Activated CD4-positive, alpha-beta memory T cell treated with anti-CD3 and anti-CD28 coated beads, Interleukin-2, amount 10 ng/mL, durations not matched to agents 7 days and 5 days (primary cell): Measurements from ENCODE around the gene NUP62CL. TPM values are rescaled to one million over a fixed set of nuclear protein-coding genes. Genes with fewer than 3 reads are reported as not detected.
A peak's percentile ranks its signal among the peaks of the same experiment; 100 is the strongest.
"Not testable (repeated sequence)": the region's sequence is repeated elsewhere in the genome, so short reads cannot be mapped to it uniquely, and the experiment has no call there.

Source experiments
- CTCF ChIA-PET: fragments of 350-600 bp; sonication (Branson Sonifier 250); formaldehyde crosslinking; loops from one replicate; lab custom pipeline; 2021; ENCODE audit warnings: antibody characterized with exemption, inconsistent platforms; lab: Charles Lee
- POLR2A ChIA-PET: fragments of 350-600 bp; sonication (Branson Sonifier 250); formaldehyde crosslinking; loops from one replicate; lab custom pipeline; 2021; ENCODE audit warnings: antibody characterized with exemption; lab: Charles Lee
- DNase-seq: peaks from one replicate; pipeline ENCODE4 v3.0.0-alpha.2; 2020
- H3K27ac Mint-ChIP-seq: one replicate; pipeline ENCODE4 v1.8.0; 2021; ENCODE audit warnings: mild to moderate bottlenecking, mixed read lengths
- H3K27me3 Mint-ChIP-seq: one replicate; pipeline ENCODE4 v1.8.0; 2021; ENCODE audit warnings: mixed read lengths
- H3K36me3 Mint-ChIP-seq: one replicate; pipeline ENCODE4 v1.8.0; 2021; ENCODE audit warnings: low read depth, mixed read lengths
- H3K4me1 Mint-ChIP-seq: one replicate; pipeline ENCODE4 v1.8.0; 2021; ENCODE audit warnings: mixed read lengths
- H3K4me3 Mint-ChIP-seq: one replicate; pipeline ENCODE4 v1.8.0; 2021; ENCODE audit warnings: mild to moderate bottlenecking, mixed read lengths
- H3K9me3 Mint-ChIP-seq: one replicate; pipeline ENCODE4 v1.8.0; 2021; ENCODE audit warnings: mixed read lengths
- total RNA-seq, 2 experiments: library from RNA; stranded (reverse); gene quantifications; one replicate each; pipeline ENCODE4 v1.2.3, GENCODE V29; 2021

Gene NUP62CL, protein sequence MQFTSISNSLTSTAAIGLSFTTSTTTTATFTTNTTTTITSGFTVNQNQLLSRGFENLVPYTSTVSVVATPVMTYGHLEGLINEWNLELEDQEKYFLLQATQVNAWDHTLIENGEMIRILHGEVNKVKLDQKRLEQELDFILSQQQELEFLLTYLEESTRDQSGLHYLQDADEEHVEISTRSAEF
- total RNA-seq, result 1 to 10 TPM; 2.3 to 2.5 TPM

GRCh38 chrX:107205770-107206696, at the start of gene NUP62CL, which contains the start of gene DNAAF6:
TSS of gene NUP62CL (minus strand) at chrX:107206433. CDS start at chrX:107175146, 31,287 bp downstream.
TSS of gene DNAAF6 (plus strand) at chrX:107206611. CDS start at chrX:107212876, 6,265 bp downstream.
- peak; percentile 70 for DNase-seq
- no peak within 1 kb of the TSS for H3K27ac Mint-ChIP-seq
- H3K36me3 Mint-ChIP-seq, result no peaks in the 10 kb centered on the region
- ChIA-PET CTCF (no interaction called here), POLR2A (no interaction called here)
- no peaks in the 10 kb centered on the region for H3K27me3 Mint-ChIP-seq
- no peaks in the 10 kb centered on the region for H3K9me3 Mint-ChIP-seq
- peak within 1 kb of the TSS; percentile 86 for H3K4me3 Mint-ChIP-seq
- H3K4me1 Mint-ChIP-seq, result peaks cover 7% of the 10 kb centered on the region

GRCh38 chrX:107228486-107228819, 22.2 kb upstream of the NUP62CL start:
- no peaks in the 10 kb centered on the region for H3K9me3 Mint-ChIP-seq
- no peaks in the 10 kb centered on the region for H3K27me3 Mint-ChIP-seq
- no peak for DNase-seq
- ChIA-PET CTCF (no interaction called here), POLR2A (no interaction called here)
- no peaks in the 10 kb centered on the region for H3K4me1 Mint-ChIP-seq
- H3K36me3 Mint-ChIP-seq, result no peaks in the 10 kb centered on the region
- no peak overlapping the region for H3K27ac Mint-ChIP-seq
- H3K4me3 Mint-ChIP-seq, result no peak overlapping the region

- Mint-ChIP-seq H3K4me3 (no peak overlapping the region), H3K27me3 (no peaks in the 10 kb centered on the region), H3K4me1 (no peaks in the 10 kb centered on the region), H3K27ac (no peak overlapping the region), H3K36me3 (no peaks in the 10 kb centered on the region), H3K9me3 (no peaks in the 10 kb centered on the region)
- ChIA-PET POLR2A (no interaction called here), CTCF (no interaction called here)
- no peak for DNase-seq
These were observed 21.7 kb upstream of the NUP62CL start for GRCh38 chrX:107227780-107228485.

DNA sequence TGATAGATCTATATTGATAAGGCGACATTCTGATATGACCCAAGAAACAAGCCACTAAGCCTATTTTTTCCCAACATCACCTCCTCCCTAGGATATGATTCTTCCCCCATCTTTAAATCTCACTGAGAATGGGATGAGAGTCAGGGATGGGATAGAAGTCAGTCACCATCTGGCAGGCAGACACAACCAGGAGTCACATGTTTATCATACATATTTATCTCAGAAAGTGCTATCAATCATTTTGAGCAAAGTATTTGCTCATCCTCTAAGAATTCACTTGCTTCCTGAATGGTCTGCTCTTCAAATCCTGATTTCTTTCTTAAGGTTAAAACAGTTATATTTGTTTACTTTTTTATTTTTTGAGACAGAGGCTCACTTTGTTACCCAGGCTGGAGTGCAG, 20.5 kb upstream of the NUP62CL start:
- POLR2A ChIA-PET, result no interaction called here
- no peak for DNase-seq
- Mint-ChIP-seq H3K27ac (no peak overlapping the region), H3K4me3 (no peak overlapping the region), H3K36me3 (no peaks in the 10 kb centered on the region), H3K27me3 (no peaks in the 10 kb centered on the region), H3K9me3 (no peaks in the 10 kb centered on the region), H3K4me1 (no peaks in the 10 kb centered on the region)
- CTCF ChIA-PET, result interaction anchor here (0.6 kb wide), 1 partner anchor 100 kb away, joined by 4 read pairs; no protein-coding TSS in a partner anchor

- no peak for DNase-seq
- H3K27ac Mint-ChIP-seq, result no peak overlapping the region
- ChIA-PET CTCF (no interaction called here), POLR2A (no interaction called here)
- no peaks in the 10 kb centered on the region for H3K9me3 Mint-ChIP-seq
- H3K27me3 Mint-ChIP-seq, result peaks cover 10% of the 10 kb centered on the region
- no peaks in the 10 kb centered on the region for H3K4me1 Mint-ChIP-seq
- H3K36me3 Mint-ChIP-seq, result no peaks in the 10 kb centered on the region
- H3K4me3 Mint-ChIP-seq, result no peak overlapping the region
These were observed 7.2 kb upstream of the NUP62CL start for GRCh38 chrX:107213477-107213876.

DNA sequence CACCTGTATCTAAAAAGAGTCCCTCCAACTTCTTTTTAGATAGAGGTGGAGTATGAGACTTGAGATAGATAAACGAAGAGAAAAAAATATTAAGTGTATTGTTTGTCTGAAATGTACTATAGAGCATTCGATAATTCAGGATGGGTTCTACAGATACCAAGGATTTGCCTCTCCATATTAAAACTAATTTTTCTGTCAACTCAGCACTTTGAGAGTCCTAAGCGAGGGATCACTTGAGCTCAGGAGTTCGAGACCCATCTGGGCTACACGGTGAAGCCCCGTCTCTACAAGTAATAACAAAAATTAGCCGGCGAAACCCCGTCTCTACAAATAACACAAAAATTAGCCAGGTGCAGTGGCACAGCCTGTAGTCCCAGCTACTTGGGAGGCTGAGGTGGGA, 1.7 kb upstream of the NUP62CL start:
- DNase-seq, result no peak
- POLR2A ChIA-PET, result no interaction called here
- no peaks in the 10 kb centered on the region for H3K9me3 Mint-ChIP-seq

DNA sequence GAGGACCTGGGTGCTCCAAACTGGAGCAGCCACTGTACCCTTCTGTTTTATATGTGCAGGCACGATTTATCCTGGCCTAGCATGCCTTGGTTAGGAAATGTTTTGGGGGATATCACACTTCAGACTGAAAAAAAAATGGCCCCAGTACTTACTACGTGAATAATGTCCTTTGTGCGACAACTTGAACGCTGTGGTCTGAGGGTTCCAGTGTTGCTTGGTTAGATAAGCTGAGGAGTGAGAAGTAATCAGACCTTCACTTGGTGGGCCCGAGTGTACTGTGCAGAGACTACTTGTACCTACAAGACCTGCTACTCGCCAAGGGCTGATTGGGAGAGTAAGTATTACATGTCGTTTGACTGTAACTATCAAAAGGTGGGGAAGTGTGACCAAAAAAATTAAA, 856 bp upstream of the NUP62CL start:
- Mint-ChIP-seq H3K27me3 (no peaks in the 10 kb centered on the region), H3K4me3 (no peak overlapping the region), H3K4me1 (peaks cover 7% of the 10 kb centered on the region), H3K27ac (no peak overlapping the region), H3K9me3 (no peaks in the 10 kb centered on the region), H3K36me3 (no peaks in the 10 kb centered on the region)
- DNase-seq, result no peak
- ChIA-PET CTCF (no interaction called here), POLR2A (no interaction called here)

More for the DNA sequence above, 1.7 kb upstream of the NUP62CL start:
- CTCF ChIA-PET, result no interaction called here
- H3K36me3 Mint-ChIP-seq, result no peaks in the 10 kb centered on the region
- peaks cover 7% of the 10 kb centered on the region for H3K4me1 Mint-ChIP-seq
- H3K27ac Mint-ChIP-seq, result no peak overlapping the region
- H3K27me3 Mint-ChIP-seq, result no peaks in the 10 kb centered on the region
- no peak overlapping the region for H3K4me3 Mint-ChIP-seq

DNA sequence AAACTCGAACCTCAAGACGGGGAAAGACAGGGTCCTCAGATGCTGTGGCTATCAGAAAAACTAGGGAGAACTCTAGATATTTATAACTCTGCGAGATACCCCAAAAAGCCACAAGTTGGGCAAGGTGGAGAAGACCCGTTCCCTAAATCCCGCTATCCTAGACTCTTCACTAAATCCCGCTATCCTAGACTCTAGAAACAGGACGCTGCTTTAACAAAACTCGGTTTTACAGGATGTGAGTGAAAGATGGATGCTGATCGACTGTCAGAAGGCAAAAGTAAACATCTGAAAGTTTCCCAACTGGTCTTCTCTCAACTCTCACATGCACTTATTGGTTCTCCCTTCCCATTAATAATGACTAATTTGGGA, 448 bp upstream of the NUP62CL start:
- ChIA-PET CTCF (no interaction called here), POLR2A (no interaction called here)
- H3K27me3 Mint-ChIP-seq, result no peaks in the 10 kb centered on the region
- H3K27ac Mint-ChIP-seq, result no peak overlapping the region
- H3K4me1 Mint-ChIP-seq, result peaks cover 7% of the 10 kb centered on the region
- peak overlapping the region; percentile 86 for H3K4me3 Mint-ChIP-seq
- H3K9me3 Mint-ChIP-seq, result no peaks in the 10 kb centered on the region
- no peaks in the 10 kb centered on the region for H3K36me3 Mint-ChIP-seq
- DNase-seq, result no peak

GRCh38 chrX:107204068-107204605, 2.1 kb downstream of the NUP62CL start:
- POLR2A ChIA-PET, result no interaction called here
- no peaks in the 10 kb centered on the region for H3K9me3 Mint-ChIP-seq
- no peaks in the 10 kb centered on the region for H3K27me3 Mint-ChIP-seq
- no peak overlapping the region for H3K27ac Mint-ChIP-seq
- CTCF ChIA-PET, result no interaction called here
- H3K4me3 Mint-ChIP-seq, result no peak overlapping the region
- H3K36me3 Mint-ChIP-seq, result no peaks in the 10 kb centered on the region
- H3K4me1 Mint-ChIP-seq, result peaks cover 7% of the 10 kb centered on the region
- DNase-seq, result no peak

DNA sequence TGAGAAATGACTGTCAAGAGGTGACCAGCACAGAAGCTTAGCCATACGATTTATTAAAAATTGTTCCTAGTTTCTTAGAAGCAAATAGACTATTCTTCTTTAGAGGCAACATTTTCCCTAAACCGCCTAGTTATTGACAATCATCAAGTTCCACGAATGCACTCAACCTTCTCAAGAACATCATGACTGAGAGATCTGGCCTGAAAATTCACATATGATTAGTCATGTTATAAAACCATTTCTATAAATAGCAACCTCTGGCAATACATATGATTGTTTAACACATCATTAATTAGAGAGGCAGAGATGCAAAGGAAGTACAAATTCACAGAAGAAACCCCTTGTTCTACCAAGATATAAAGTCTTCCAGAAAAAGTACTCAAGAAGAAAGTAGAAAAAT, 6.7 kb downstream of the NUP62CL start:
- Mint-ChIP-seq H3K4me3 (no peak overlapping the region), H3K4me1 (no peaks in the 10 kb centered on the region)
- CTCF ChIA-PET, result no interaction called here

GRCh38 chrX:107198074-107198473, 8.2 kb downstream of the NUP62CL start:
- H3K36me3 Mint-ChIP-seq, H3K27ac Mint-ChIP-seq, CTCF ChIA-PET, POLR2A ChIA-PET, DNase-seq, H3K4me3 Mint-ChIP-seq, H3K4me1 Mint-ChIP-seq, H3K9me3 Mint-ChIP-seq, H3K27me3 Mint-ChIP-seq: not testable (repeated sequence)

More for the DNA sequence above, 6.7 kb downstream of the NUP62CL start:
- no peaks in the 10 kb centered on the region for H3K36me3 Mint-ChIP-seq
- no peaks in the 10 kb centered on the region for H3K27me3 Mint-ChIP-seq
- H3K27ac Mint-ChIP-seq, result no peak overlapping the region
- DNase-seq, result no peak
- POLR2A ChIA-PET, result no interaction called here
- no peaks in the 10 kb centered on the region for H3K9me3 Mint-ChIP-seq

DNA sequence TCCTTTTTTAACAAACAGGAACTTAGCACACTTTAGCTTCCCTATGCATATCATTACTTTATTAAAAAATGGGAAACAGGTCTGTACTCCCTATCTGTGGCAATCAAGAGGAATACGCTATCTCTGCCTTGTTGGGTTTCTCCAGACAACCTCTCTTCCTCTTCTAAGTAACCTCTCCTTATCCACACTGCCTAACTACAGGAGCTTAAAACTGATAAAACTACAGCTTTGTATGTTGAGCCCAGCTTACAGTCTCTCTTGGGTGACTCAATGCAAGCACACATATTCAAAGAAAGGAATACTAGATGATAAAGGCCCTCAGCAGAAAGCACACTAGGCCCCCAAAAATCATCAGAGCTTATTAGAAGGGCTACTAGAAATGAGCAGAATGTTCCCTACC, 8.9 kb downstream of the NUP62CL start:
- no peak for DNase-seq
- ChIA-PET POLR2A (no interaction called here), CTCF (no interaction called here)
- Mint-ChIP-seq H3K4me1 (no peaks in the 10 kb centered on the region), H3K27me3 (no peaks in the 10 kb centered on the region), H3K9me3 (no peaks in the 10 kb centered on the region), H3K36me3 (no peaks in the 10 kb centered on the region), H3K4me3 (no peak overlapping the region), H3K27ac (no peak overlapping the region)
